ENCODE measurements around the gene POLA1. TPM values are rescaled to one million over a fixed set of nuclear protein-coding genes. Genes with fewer than 3 reads are reported as not detected.

POLA1 gene
- total RNA-seq, 1 donor from 2014 or later = 76.5 TPM

- Mint-ChIP-seq H3K9me3 (no peaks in the 10 kb centered on the region), H3K4me1 (peaks cover 46% of the 10 kb centered on the region), H3K27ac (ENCODE audit: unreplicated experiment) (no peak overlapping the region), H3K4me3 (no peak overlapping the region), H3K36me3 (ENCODE audit: low read depth) (peaks cover 5% of the 10 kb centered on the region), H3K27me3 (ENCODE audit: low read depth) (peaks cover 31% of the 10 kb centered on the region)
- TF ChIP-seq CTCF (conservative IDR thresholded peaks at IDR 0.05) = no peak
- no peak for DNase-seq (ENCODE audit: low read depth, low spot score)
These were observed 300.2 kb downstream of the POLA1 start for GRCh38 chrX:24993879-24994278.

- no peak overlapping the region for H3K4me3 Mint-ChIP-seq
- no peak for DNase-seq (ENCODE audit: low read depth, low spot score)
- peaks cover 40% of the 10 kb centered on the region for H3K4me1 Mint-ChIP-seq
- peaks cover 10% of the 10 kb centered on the region for H3K36me3 Mint-ChIP-seq (ENCODE audit: low read depth)
- peaks cover 55% of the 10 kb centered on the region for H3K27me3 Mint-ChIP-seq (ENCODE audit: low read depth)
- no peak overlapping the region for H3K27ac Mint-ChIP-seq (ENCODE audit: unreplicated experiment)
- TF ChIP-seq CTCF (conservative IDR thresholded peaks at IDR 0.05) = no peak
- H3K9me3 Mint-ChIP-seq = no peaks in the 10 kb centered on the region
These were observed 302.5 kb downstream of the POLA1 start for GRCh38 chrX:24996096-24996709.

GRCh38 chrX:24999511-24999910 lies 305.8 kb downstream of the POLA1 start:
- peaks cover 8% of the 10 kb centered on the region for H3K36me3 Mint-ChIP-seq (ENCODE audit: low read depth)
- no peak overlapping the region for H3K27ac Mint-ChIP-seq (ENCODE audit: unreplicated experiment)
- no peak for DNase-seq (ENCODE audit: low read depth, low spot score)
- no peak for TF ChIP-seq CTCF (conservative IDR thresholded peaks at IDR 0.05)
- H3K27me3 Mint-ChIP-seq (ENCODE audit: low read depth) = peaks cover 74% of the 10 kb centered on the region
- H3K9me3 Mint-ChIP-seq = no peaks in the 10 kb centered on the region
- H3K4me1 Mint-ChIP-seq = peaks cover 40% of the 10 kb centered on the region
- H3K4me3 Mint-ChIP-seq = no peak overlapping the region

GRCh38 chrX:25001808-25002660 lies 308.3 kb downstream of the POLA1 start:
- H3K36me3 Mint-ChIP-seq (ENCODE audit: low read depth) = peaks cover 8% of the 10 kb centered on the region
- peaks cover 87% of the 10 kb centered on the region for H3K27me3 Mint-ChIP-seq (ENCODE audit: low read depth)
- H3K27ac Mint-ChIP-seq (ENCODE audit: unreplicated experiment) = no peak overlapping the region
- TF ChIP-seq CTCF (conservative IDR thresholded peaks at IDR 0.05) = no peak
- DNase-seq (ENCODE audit: low read depth, low spot score) = no peak
- peak overlapping the region; percentile 5 for H3K4me3 Mint-ChIP-seq
- peaks cover 37% of the 10 kb centered on the region for H3K4me1 Mint-ChIP-seq
- no peaks in the 10 kb centered on the region for H3K9me3 Mint-ChIP-seq

GRCh38 chrX:25002661-25003020 lies 308.9 kb downstream of the POLA1 start:
- Mint-ChIP-seq H3K36me3 (ENCODE audit: low read depth) (peaks cover 8% of the 10 kb centered on the region), H3K9me3 (no peaks in the 10 kb centered on the region), H3K27me3 (ENCODE audit: low read depth) (peaks cover 88% of the 10 kb centered on the region), H3K4me1 (peaks cover 37% of the 10 kb centered on the region), H3K27ac (ENCODE audit: unreplicated experiment) (no peak overlapping the region), H3K4me3 (peak overlapping the region; percentile 82)
- no peak for DNase-seq (ENCODE audit: low read depth, low spot score)
- TF ChIP-seq CTCF (conservative IDR thresholded peaks at IDR 0.05) = no peak
